SK-N-SH (cell line): ENCODE data around the gene DNM2.

Experiments used
- CHD2 ChIP-seq: fragments of 150-350 bp; IDR thresholded peaks from 2 replicates; pipeline ENCODE4 v1.6.1; 2018; ENCODE audit warnings: low read length; ENCODE audit not compliant: partially characterized antibody
- CTCF ChIP-seq: fragments of 200-600 bp; sonication (generic); IDR thresholded peaks from 2 replicates; pipeline ENCODE4 v1.6.1; 2017; ENCODE audit warnings: antibody characterized with exemption, mild to moderate bottlenecking, moderate library complexity
- EP300 ChIP-seq, 2 experiments: IDR thresholded peaks; 2 replicates each; pipeline versions ENCODE4 v1.4.0 to v1.6.1; 2012; ENCODE audit warnings: borderline replicate concordance in 1 of 2, low read depth in 1 of 2, low read length in 1 of 2
- FOSL2 ChIP-seq: IDR thresholded peaks from 2 replicates; pipeline ENCODE4 v1.4.0; 2012; ENCODE audit warnings: low read depth, mild to moderate bottlenecking, moderate library complexity, borderline replicate concordance
- JUND ChIP-seq: IDR thresholded peaks from 2 replicates; pipeline ENCODE4 v1.4.0; 2012
- MXI1 ChIP-seq: IDR thresholded peaks from 2 replicates; pipeline ENCODE4 v1.6.1; 2012; ENCODE audit warnings: mild to moderate bottlenecking, low read depth, low read length, improper control_type of control experiment
- PBX3 ChIP-seq: IDR thresholded peaks from 2 replicates; pipeline ENCODE4; 2012
- POLR2AphosphoS5 ChIP-seq: IDR thresholded peaks from 2 replicates; pipeline ENCODE4 v1.6.1; 2012; ENCODE audit warnings: low read depth, low read length
- RFX5 ChIP-seq: IDR thresholded peaks from 2 replicates; pipeline ENCODE4 v1.6.1; 2012; ENCODE audit warnings: mild to moderate bottlenecking, improper control_type of control experiment, low read length
- TEAD4 ChIP-seq: IDR thresholded peaks from 2 replicates; pipeline ENCODE4 v1.4.0; 2012; ENCODE audit warnings: mild to moderate bottlenecking, borderline replicate concordance; ENCODE audit not compliant: insufficient read depth

DNA sequence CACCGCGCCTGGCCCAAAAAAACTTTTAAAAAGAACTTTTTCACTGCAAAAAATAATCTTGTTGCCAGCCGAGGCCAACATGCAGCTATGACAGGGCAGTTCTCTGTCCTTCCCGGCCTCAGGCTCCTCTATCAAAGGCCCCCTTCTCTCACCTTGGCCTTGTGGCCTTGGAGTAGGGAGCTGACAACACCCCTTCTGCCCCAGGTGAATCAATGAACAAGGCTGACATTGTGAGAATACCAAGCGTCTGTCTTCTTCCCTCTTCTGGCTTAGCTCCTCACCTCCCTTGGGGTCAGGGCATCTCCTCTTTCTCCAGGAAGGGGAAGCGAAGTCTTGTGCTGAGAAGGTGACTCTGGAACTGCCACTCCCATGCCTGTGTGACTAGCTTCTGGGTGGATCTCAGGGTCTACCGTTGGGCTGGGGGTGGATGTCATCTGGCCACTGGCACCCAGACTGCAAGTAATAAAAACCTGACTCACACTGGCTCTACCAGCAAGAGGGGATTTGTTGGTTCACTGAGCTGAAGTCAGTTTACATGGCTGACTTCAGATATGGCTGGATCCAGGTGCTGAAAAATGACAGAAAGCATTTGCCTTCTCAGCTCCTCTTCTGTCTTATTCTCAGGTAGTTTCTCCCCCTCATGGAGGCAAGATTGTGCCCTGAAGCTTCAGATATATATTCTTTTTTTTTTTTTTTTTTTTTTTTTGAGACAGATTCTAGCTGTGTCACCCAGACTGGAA is 136.6 kb downstream of the DNM2 start:
- no peak for TF ChIP-seq CTCF
- no peak for TF ChIP-seq EP300 (IDR thresholded peaks at IDR 0.05; ENCODE audit: borderline replicate concordance in 1 of 2, low read depth in 1 of 2, low read length in 1 of 2)
- no peak for TF ChIP-seq JUND
- TF ChIP-seq POLR2AphosphoS5 = no peak
- no peak for TF ChIP-seq RFX5
- no peak for TF ChIP-seq TEAD4
- TF ChIP-seq MXI1 = no peak
- no peak for TF ChIP-seq FOSL2
- TF ChIP-seq CHD2 = no peak
- no peak for TF ChIP-seq PBX3
